Endothelial cell of umbilical vein (primary cell): ENCODE data around the gene CSAG2. TPM values are rescaled to one million over a fixed set of nuclear protein-coding genes. Genes with fewer than 3 reads are reported as not detected.

Source experiments
- polyA plus RNA-seq, 4 experiments: library from polyadenylated mRNA; depleted of rRNA in 3 of 4; stranded (reverse) in 3 of 4; unstranded in 1 of 4; fragments of >200 nt; gene quantifications; 2 replicates each; pipeline versions ENCODE4 v1.2.1 to v1.2.3, GENCODE V29; 2011 to 2012; ENCODE audit warnings: missing spikeins in 1 of 4
- total RNA-seq: library from RNA; stranded (reverse); gene quantifications from 2 replicates; pipeline ENCODE4 v1.2.3, GENCODE V29; 2021

The CSAG2 gene
- total and polyA plus RNA-seq, 2 donors (not counting 3 experiments of a cell fraction or from before 2014, with no cell fraction given): not detected

Other genes with a start within 250 kb of the CSAG2 start
- gene GABRQ, start 71.4 kb downstream of the CSAG2 start, total RNA-seq: not detected in 2 replicates
- 0.01 and 0.02 TPM in 2 replicates for gene GABRQ, start 71.4 kb downstream of the CSAG2 start, polyA plus RNA-seq
- gene MAGEA3, start 10.5 kb downstream of the CSAG2 start, total RNA-seq: not detected in 2 replicates
- not detected in 2 replicates for gene MAGEA3, start 10.5 kb downstream of the CSAG2 start, polyA plus RNA-seq
- not detected in 2 replicates for gene MAGEA2B, start 5.4 kb upstream of the CSAG2 start, total RNA-seq
- gene MAGEA2B, start 5.4 kb upstream of the CSAG2 start, polyA plus RNA-seq: not detected in 2 replicates
- gene CSAG1, start 24.4 kb upstream of the CSAG2 start, total RNA-seq: not detected in 2 replicates
- not detected in 2 replicates for gene CSAG1, start 24.4 kb upstream of the CSAG2 start, polyA plus RNA-seq
- not detected in 2 replicates for gene MAGEA12, start 24.5 kb upstream of the CSAG2 start, total RNA-seq
- not detected in 2 replicates for gene MAGEA12, start 24.5 kb upstream of the CSAG2 start, polyA plus RNA-seq
- not detected in 2 replicates for gene MAGEA2, start 44.6 kb upstream of the CSAG2 start, total RNA-seq
- gene MAGEA2, start 44.6 kb upstream of the CSAG2 start, polyA plus RNA-seq: not detected in 2 replicates
- not detected in 2 replicates for gene CSAG3, start 49.9 kb upstream of the CSAG2 start, total RNA-seq
- not detected in 2 replicates for gene CSAG3, start 49.9 kb upstream of the CSAG2 start, polyA plus RNA-seq
- not detected in 2 replicates for gene MAGEA6, start 60.4 kb upstream of the CSAG2 start, total RNA-seq
- not detected in 2 replicates for gene MAGEA6, start 60.4 kb upstream of the CSAG2 start, polyA plus RNA-seq
- 28.2 and 28.6 TPM in 2 replicates for gene CETN2, start 121.5 kb upstream of the CSAG2 start, total RNA-seq
- 15.1 and 15.4 TPM in 2 replicates for gene CETN2, start 121.5 kb upstream of the CSAG2 start, polyA plus RNA-seq
- gene NSDHL, start 121.8 kb upstream of the CSAG2 start, total RNA-seq: 40.0 and 43.4 TPM in 2 replicates
- 43.7 and 44.5 TPM in 2 replicates for gene NSDHL, start 121.8 kb upstream of the CSAG2 start, polyA plus RNA-seq
- 19.7 and 31.6 TPM in 2 replicates for gene ZNF185, start 188.8 kb upstream of the CSAG2 start, total RNA-seq
- gene ZNF185, start 188.8 kb upstream of the CSAG2 start, polyA plus RNA-seq: 15.5 and 18.7 TPM in 2 replicates